ENCODE results near the gene RBM20. TPM values are rescaled to one million over a fixed set of nuclear protein-coding genes. Genes with fewer than 3 reads are reported as not detected.

The RBM20 gene
- total and polyA plus RNA-seq, 2 experiments from 2014 or later: not detected

DNA sequence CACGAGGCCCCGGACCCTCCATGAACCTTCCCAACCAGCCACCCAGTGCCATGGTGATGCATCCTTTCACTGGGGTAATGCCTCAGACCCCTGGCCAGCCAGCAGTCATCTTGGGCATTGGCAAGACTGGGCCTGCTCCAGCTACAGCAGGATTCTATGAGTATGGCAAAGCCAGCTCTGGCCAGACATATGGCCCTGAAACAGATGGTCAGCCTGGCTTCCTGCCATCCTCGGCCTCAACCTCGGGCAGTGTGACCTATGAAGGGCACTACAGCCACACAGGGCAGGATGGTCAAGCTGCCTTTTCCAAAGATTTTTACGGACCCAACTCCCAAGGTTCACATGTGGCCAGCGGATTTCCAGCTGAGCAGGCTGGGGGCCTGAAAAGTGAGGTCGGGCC, 137.0 kb downstream of the RBM20 start:
- TF ChIP-seq EZH2 (IDR thresholded peaks at IDR 0.05; ENCODE audit: insufficient read depth, poor library complexity, severe bottlenecking) (no peak), EZH2phosphoT487 (IDR thresholded peaks at IDR 0.05; ENCODE audit: insufficient read depth, low read depth) (no peak)
- Histone ChIP-seq H3K79me2 (ENCODE audit: insufficient read depth) (no peaks in the 10 kb centered on the region), H3K27me3 (replicated peaks; ENCODE audit: insufficient read depth) (peaks cover 42% of the 10 kb centered on the region), H3K9ac (no peak overlapping the region), H3K9me3 (ENCODE audit: low read depth) (no peaks in the 10 kb centered on the region), H3K4me2 (ENCODE audit: unreplicated experiment) (no peak overlapping the region), H3K4me1 (ENCODE audit: insufficient read depth) (no peaks in the 10 kb centered on the region), H3K27ac (no peak overlapping the region), H3F3A (ENCODE audit: insufficient read depth) (no peaks in the 10 kb centered on the region), H3K36me3 (ENCODE audit: low read depth) (no peaks in the 10 kb centered on the region), H2AFZ (no peak overlapping the region), H4K20me1 (ENCODE audit: insufficient read depth) (no peaks in the 10 kb centered on the region), H3K9me2 (ENCODE audit: insufficient read depth) (no peaks in the 10 kb centered on the region), H3K4me3 (no peak overlapping the region)
- in situ Hi-C loops (cut with MboI): no loop called here
- no peak for DNase-seq
- 75 to 80% methylated on average over 7 of the region's 7 CpGs for WGBS, 2 experiments (ENCODE audit: low coverage in 1 of 2, low lambda C conversion rate in 2 of 2, missing lambda C conversion rate in 2 of 2)

DNA sequence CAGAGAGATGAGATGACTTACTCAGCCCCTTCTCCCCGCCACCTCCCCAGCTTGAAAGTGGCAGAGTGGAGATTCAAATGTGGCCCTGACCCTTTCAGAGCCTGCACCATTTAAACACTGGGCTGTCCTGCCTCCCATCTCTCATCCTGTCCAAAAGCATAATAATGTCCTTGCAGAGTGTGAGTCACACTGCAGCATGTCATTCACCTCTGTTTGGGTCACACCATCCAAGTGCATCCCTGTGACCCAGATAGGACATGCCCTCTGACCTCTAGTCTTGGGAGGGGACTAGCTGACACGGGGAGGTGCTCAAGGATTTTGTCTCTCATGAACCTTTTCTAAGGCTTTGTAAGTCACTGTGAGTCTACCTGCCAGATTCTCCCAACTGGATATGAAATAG, 138.5 kb downstream of the RBM20 start:
- Histone ChIP-seq H3K9ac (no peak overlapping the region), H4K20me1 (ENCODE audit: insufficient read depth) (no peaks in the 10 kb centered on the region), H3K4me3 (no peak overlapping the region), H3K79me2 (ENCODE audit: insufficient read depth) (no peaks in the 10 kb centered on the region), H3K9me2 (ENCODE audit: insufficient read depth) (no peaks in the 10 kb centered on the region), H3K36me3 (ENCODE audit: low read depth) (no peaks in the 10 kb centered on the region), H3K27me3 (replicated peaks; ENCODE audit: insufficient read depth) (peaks cover 28% of the 10 kb centered on the region), H3F3A (ENCODE audit: insufficient read depth) (no peaks in the 10 kb centered on the region), H3K9me3 (ENCODE audit: low read depth) (no peaks in the 10 kb centered on the region), H3K4me2 (ENCODE audit: unreplicated experiment) (no peak overlapping the region), H3K4me1 (ENCODE audit: insufficient read depth) (no peaks in the 10 kb centered on the region), H2AFZ (no peak overlapping the region), H3K27ac (no peak overlapping the region)
- TF ChIP-seq EZH2 (IDR thresholded peaks at IDR 0.05; ENCODE audit: insufficient read depth, poor library complexity, severe bottlenecking) (no peak), EZH2phosphoT487 (IDR thresholded peaks at IDR 0.05; ENCODE audit: insufficient read depth, low read depth) (no peak)
- DNase-seq: no peak
- in situ Hi-C loops (cut with MboI): no loop called here
- WGBS, 2 experiments (ENCODE audit: low coverage in 1 of 2, low lambda C conversion rate in 2 of 2, missing lambda C conversion rate in 2 of 2): 61 to 63% methylated on average over 2 of the region's 2 CpGs

DNA sequence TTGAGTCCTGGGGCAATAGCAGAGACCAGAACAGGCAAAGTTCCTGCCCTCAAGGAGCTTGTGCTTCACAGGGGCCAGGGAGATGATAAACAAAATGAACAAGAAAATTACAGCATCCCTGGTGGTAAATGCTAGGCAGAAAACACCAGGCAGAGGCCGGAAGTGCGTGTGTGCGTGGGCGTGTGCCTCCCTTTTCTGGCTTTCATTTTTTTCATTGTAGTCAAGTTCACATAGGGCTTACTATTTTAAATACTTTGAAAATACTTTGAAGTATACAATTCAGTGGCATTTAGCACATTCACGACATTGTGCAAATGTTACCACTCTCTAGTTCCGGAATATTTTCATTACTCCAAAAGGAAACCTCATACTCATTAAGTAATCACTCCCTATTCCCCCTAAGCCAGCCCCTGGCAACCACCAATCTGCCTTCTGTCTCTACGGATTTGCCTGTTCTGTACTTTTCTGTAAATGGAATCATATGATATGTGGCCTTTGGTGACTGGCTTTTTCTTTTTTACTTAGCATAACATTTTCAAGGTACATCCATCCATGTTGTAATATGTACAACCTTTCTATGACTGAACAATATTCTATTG, 139.5 kb downstream of the RBM20 start:
- H3K27me3 ChIP-seq (replicated peaks; ENCODE audit: insufficient read depth): peaks cover 18% of the 10 kb centered on the region
- no peaks in the 10 kb centered on the region for H3K9me2 ChIP-seq (ENCODE audit: insufficient read depth)
- peak; percentile 52 for DNase-seq
- no peak overlapping the region for H3K4me2 ChIP-seq (ENCODE audit: unreplicated experiment)
- H3K27ac ChIP-seq: no peak overlapping the region
- no peaks in the 10 kb centered on the region for H3K4me1 ChIP-seq (ENCODE audit: insufficient read depth)
- no peaks in the 10 kb centered on the region for H3K79me2 ChIP-seq (ENCODE audit: insufficient read depth)
- 50 to 55% methylated on average over 7 of the region's 7 CpGs for WGBS, 2 experiments (ENCODE audit: low coverage in 1 of 2, low lambda C conversion rate in 2 of 2, missing lambda C conversion rate in 2 of 2)
- no peak overlapping the region for H2AFZ ChIP-seq
- no peak for TF ChIP-seq EZH2phosphoT487 (IDR thresholded peaks at IDR 0.05; ENCODE audit: insufficient read depth, low read depth)
- no peak for TF ChIP-seq EZH2 (IDR thresholded peaks at IDR 0.05; ENCODE audit: insufficient read depth, poor library complexity, severe bottlenecking)
- H3K9ac ChIP-seq: no peak overlapping the region
- H3K4me3 ChIP-seq: no peak overlapping the region
- H4K20me1 ChIP-seq (ENCODE audit: insufficient read depth): no peaks in the 10 kb centered on the region
- H3K9me3 ChIP-seq (ENCODE audit: low read depth): no peaks in the 10 kb centered on the region
- no peaks in the 10 kb centered on the region for H3F3A ChIP-seq (ENCODE audit: insufficient read depth)
- no peaks in the 10 kb centered on the region for H3K36me3 ChIP-seq (ENCODE audit: low read depth)
- in situ Hi-C loops (cut with MboI): no loop called here

DNA sequence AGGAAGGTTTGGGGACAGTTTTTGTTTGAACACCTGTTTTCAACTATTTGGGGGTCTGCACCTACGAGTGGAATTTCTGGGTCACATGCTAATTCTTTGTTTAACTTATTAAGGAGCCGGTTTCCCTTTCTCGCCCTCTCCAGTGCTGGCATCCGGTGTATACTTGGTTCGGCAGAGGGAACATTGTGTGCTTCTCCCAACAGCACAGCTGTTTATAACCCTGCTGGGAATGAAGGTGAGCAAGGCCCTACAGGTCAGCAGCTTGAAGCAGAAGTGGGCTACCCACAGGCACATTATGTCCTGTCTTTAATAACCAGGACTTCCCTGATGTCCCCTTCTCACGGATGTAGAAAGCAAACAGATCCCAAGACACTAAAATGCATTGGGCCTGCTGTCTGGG, 140.1 kb downstream of the RBM20 start:
- Histone ChIP-seq H3K79me2 (ENCODE audit: insufficient read depth) (no peaks in the 10 kb centered on the region), H4K20me1 (ENCODE audit: insufficient read depth) (no peaks in the 10 kb centered on the region), H3K9ac (no peak overlapping the region), H3K9me2 (ENCODE audit: insufficient read depth) (no peaks in the 10 kb centered on the region), H3K27ac (no peak overlapping the region), H3K27me3 (replicated peaks; ENCODE audit: insufficient read depth) (peaks cover 17% of the 10 kb centered on the region), H3K9me3 (ENCODE audit: low read depth) (no peaks in the 10 kb centered on the region), H3K4me2 (ENCODE audit: unreplicated experiment) (no peak overlapping the region), H3K36me3 (ENCODE audit: low read depth) (no peaks in the 10 kb centered on the region), H3F3A (ENCODE audit: insufficient read depth) (no peaks in the 10 kb centered on the region), H3K4me3 (no peak overlapping the region), H3K4me1 (ENCODE audit: insufficient read depth) (no peaks in the 10 kb centered on the region), H2AFZ (no peak overlapping the region)
- 65 to 70% methylated on average over 6 of the region's 6 CpGs for WGBS, 2 experiments (ENCODE audit: low coverage in 1 of 2, low lambda C conversion rate in 2 of 2, missing lambda C conversion rate in 2 of 2)
- DNase-seq: no peak
- TF ChIP-seq EZH2phosphoT487 (IDR thresholded peaks at IDR 0.05; ENCODE audit: insufficient read depth, low read depth) (no peak), EZH2 (IDR thresholded peaks at IDR 0.05; ENCODE audit: insufficient read depth, poor library complexity, severe bottlenecking) (no peak)
- in situ Hi-C loops (cut with MboI): no loop called here

DNA sequence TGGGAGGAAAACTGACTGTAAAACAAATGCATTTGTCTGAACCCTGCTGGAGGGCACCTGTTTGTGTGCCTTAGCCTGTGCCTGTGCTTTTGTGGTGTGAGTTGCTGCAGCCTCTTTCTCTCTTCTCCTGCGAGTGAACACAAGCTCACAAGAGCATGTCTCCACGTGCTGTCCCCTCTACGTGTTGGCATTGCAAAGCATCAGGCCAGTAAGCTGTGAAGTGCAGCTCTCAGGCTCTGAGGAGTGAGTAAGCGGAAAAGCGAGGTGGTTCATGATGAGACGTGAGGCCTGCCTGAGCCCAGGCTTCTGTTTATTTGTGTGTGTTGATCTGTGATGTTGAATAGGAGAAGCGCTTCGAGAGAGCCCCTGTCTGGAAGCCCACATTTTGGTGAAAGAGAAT, 142.0 kb downstream of the RBM20 start:
- H3K36me3 ChIP-seq (ENCODE audit: low read depth): no peaks in the 10 kb centered on the region
- no peaks in the 10 kb centered on the region for H3K9me3 ChIP-seq (ENCODE audit: low read depth)
- in situ Hi-C loops (cut with MboI): no loop called here
- no peak for DNase-seq
- no peak for TF ChIP-seq EZH2 (IDR thresholded peaks at IDR 0.05; ENCODE audit: insufficient read depth, poor library complexity, severe bottlenecking)
- no peak for TF ChIP-seq EZH2phosphoT487 (IDR thresholded peaks at IDR 0.05; ENCODE audit: insufficient read depth, low read depth)
- no peak overlapping the region for H3K4me3 ChIP-seq
- no peak overlapping the region for H3K27ac ChIP-seq
- no peak overlapping the region for H3K4me2 ChIP-seq (ENCODE audit: unreplicated experiment)
- no peaks in the 10 kb centered on the region for H3F3A ChIP-seq (ENCODE audit: insufficient read depth)
- no peak overlapping the region for H3K9ac ChIP-seq
- H3K27me3 ChIP-seq (replicated peaks; ENCODE audit: insufficient read depth): peaks cover 16% of the 10 kb centered on the region
- no peaks in the 10 kb centered on the region for H3K4me1 ChIP-seq (ENCODE audit: insufficient read depth)
- no peaks in the 10 kb centered on the region for H3K79me2 ChIP-seq (ENCODE audit: insufficient read depth)
- H2AFZ ChIP-seq: no peak overlapping the region
- 70 to 71% methylated on average over 8 of the region's 8 CpGs for WGBS, 2 experiments (ENCODE audit: low coverage in 1 of 2, low lambda C conversion rate in 2 of 2, missing lambda C conversion rate in 2 of 2)
- no peaks in the 10 kb centered on the region for H3K9me2 ChIP-seq (ENCODE audit: insufficient read depth)
- no peaks in the 10 kb centered on the region for H4K20me1 ChIP-seq (ENCODE audit: insufficient read depth)
